ENCODE results near the gene GPRIN3. TPM values are rescaled to one million over a fixed set of nuclear protein-coding genes. Genes with fewer than 3 reads are reported as not detected.

Gene GPRIN3
- total RNA-seq, 2 donors from 2014 or later: 2.1 to 2.3 TPM

DNA sequence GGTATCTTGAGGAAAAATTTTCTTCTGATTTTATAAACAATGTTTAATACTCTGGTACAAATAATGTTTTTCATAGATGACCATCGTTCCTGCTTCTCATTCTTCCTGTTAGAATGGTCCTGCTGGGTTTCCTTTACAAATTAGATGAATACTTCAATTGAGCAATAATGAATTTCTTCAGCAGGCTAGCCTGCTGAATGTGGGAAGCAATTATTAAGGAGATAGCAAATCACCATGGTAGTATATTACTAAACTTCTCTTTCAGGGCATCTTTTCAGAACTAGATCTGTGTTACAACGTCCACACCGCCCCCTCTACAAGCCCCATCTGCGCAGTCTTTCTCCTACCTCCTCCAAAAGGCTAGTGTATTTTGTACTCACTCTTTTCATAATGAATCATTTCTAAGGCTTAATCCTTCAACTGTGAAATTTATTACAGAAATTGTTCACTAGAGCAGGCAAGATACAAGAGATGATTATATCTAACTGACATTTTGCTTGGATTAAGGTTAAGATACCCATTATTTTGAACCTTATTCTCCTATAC lies 38.4 kb downstream of the GPRIN3 start:
- no peak overlapping the region for H3K27ac ChIP-seq (ENCODE audit: low read depth, low read length)
- no peak overlapping the region for H3K4me3 Mint-ChIP-seq
- no peak overlapping the region for H3K9ac ChIP-seq (ENCODE audit: extremely low read depth, low read length, poor library complexity, severe bottlenecking)
- no peak for DNase-seq
- H3K27me3 Mint-ChIP-seq (ENCODE audit: insufficient read depth): no peaks in the 10 kb centered on the region
- no peaks in the 10 kb centered on the region for H3K9me3 Mint-ChIP-seq
- 93 to 100% methylated on average over 3 to 4 of the region's 4 CpGs for WGBS, 2 experiments (ENCODE audit: insufficient coverage in 1 of 2, insufficient read length in 1 of 2)
- H3K36me3 Mint-ChIP-seq (ENCODE audit: low read depth): no peaks in the 10 kb centered on the region
- no peak overlapping the region for H3K4me3 ChIP-seq (ENCODE audit: low read length)
- TF ChIP-seq, protein P1, sequence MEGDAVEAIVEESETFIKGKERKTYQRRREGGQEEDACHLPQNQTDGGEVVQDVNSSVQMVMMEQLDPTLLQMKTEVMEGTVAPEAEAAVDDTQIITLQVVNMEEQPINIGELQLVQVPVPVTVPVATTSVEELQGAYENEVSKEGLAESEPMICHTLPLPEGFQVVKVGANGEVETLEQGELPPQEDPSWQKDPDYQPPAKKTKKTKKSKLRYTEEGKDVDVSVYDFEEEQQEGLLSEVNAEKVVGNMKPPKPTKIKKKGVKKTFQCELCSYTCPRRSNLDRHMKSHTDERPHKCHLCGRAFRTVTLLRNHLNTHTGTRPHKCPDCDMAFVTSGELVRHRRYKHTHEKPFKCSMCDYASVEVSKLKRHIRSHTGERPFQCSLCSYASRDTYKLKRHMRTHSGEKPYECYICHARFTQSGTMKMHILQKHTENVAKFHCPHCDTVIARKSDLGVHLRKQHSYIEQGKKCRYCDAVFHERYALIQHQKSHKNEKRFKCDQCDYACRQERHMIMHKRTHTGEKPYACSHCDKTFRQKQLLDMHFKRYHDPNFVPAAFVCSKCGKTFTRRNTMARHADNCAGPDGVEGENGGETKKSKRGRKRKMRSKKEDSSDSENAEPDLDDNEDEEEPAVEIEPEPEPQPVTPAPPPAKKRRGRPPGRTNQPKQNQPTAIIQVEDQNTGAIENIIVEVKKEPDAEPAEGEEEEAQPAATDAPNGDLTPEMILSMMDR (conservative IDR thresholded peaks at IDR 0.05): no peak
- H3K36me3 ChIP-seq (ENCODE audit: control insufficient read depth, insufficient read depth, low read length): no peaks in the 10 kb centered on the region
- no peaks in the 10 kb centered on the region for H3K4me1 Mint-ChIP-seq
- no peaks in the 10 kb centered on the region for H3K9me3 ChIP-seq (ENCODE audit: control insufficient read depth, low read length)
- H3K27me3 ChIP-seq (ENCODE audit: control insufficient read depth, insufficient read depth, low read length, poor library complexity, severe bottlenecking): no peaks in the 10 kb centered on the region
- H3K27ac Mint-ChIP-seq: no peak overlapping the region
- H3K4me1 ChIP-seq (ENCODE audit: control insufficient read depth, insufficient read depth, low read length): no peaks in the 10 kb centered on the region

- Histone ChIP-seq H3K4me1 (ENCODE audit: control insufficient read depth, insufficient read depth, low read length) (no peaks in the 10 kb centered on the region), H3K36me3 (ENCODE audit: control insufficient read depth, insufficient read depth, low read length) (no peaks in the 10 kb centered on the region), H3K4me3 (ENCODE audit: low read length) (no peak overlapping the region), H3K27me3 (ENCODE audit: control insufficient read depth, insufficient read depth, low read length, poor library complexity, severe bottlenecking) (no peaks in the 10 kb centered on the region), H3K27ac (ENCODE audit: low read depth, low read length) (no peak overlapping the region), H3K9me3 (ENCODE audit: control insufficient read depth, low read length) (no peaks in the 10 kb centered on the region), H3K9ac (ENCODE audit: extremely low read depth, low read length, poor library complexity, severe bottlenecking) (no peak overlapping the region)
- no peak for DNase-seq
- TF ChIP-seq, protein P1 (conservative IDR thresholded peaks at IDR 0.05): no peak
- H3K9me3 Mint-ChIP-seq: no peaks in the 10 kb centered on the region
- 73 to 100% methylated on average over 1 to 2 of the region's 2 CpGs for WGBS, 2 experiments (ENCODE audit: insufficient coverage in 1 of 2, insufficient read length in 1 of 2)
- no peak overlapping the region for H3K4me3 Mint-ChIP-seq
- no peaks in the 10 kb centered on the region for H3K36me3 Mint-ChIP-seq (ENCODE audit: low read depth)
- no peaks in the 10 kb centered on the region for H3K27me3 Mint-ChIP-seq (ENCODE audit: insufficient read depth)
- H3K4me1 Mint-ChIP-seq: no peaks in the 10 kb centered on the region
- no peak overlapping the region for H3K27ac Mint-ChIP-seq
Observed at GRCh38 chr4:89268679-89269078, 38.9 kb downstream of the GPRIN3 start.

DNA sequence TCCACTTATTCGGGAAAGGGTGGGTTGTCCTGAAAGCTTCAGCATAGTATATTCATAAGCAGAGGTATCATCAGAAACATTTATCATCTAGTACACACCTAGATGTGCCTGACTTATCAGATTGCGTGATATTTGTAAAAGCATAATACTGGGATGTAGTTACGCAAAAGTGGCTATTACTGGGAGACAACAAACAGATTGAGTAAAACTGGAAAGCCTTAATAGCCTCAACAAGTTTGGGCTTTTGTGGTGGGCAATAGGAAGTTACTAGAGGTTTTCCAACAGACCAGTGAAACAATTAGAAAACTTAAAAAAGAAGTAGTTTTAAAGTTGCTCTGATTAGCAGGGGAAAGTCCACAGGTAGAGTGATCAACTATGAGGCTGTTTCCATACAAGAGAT lies 39.8 kb downstream of the GPRIN3 start:
- Mint-ChIP-seq H3K36me3 (ENCODE audit: low read depth) (no peaks in the 10 kb centered on the region), H3K4me3 (no peak overlapping the region), H3K9me3 (no peaks in the 10 kb centered on the region), H3K27me3 (ENCODE audit: insufficient read depth) (no peaks in the 10 kb centered on the region), H3K27ac (no peak overlapping the region), H3K4me1 (no peaks in the 10 kb centered on the region)
- Histone ChIP-seq H3K27ac (ENCODE audit: low read depth, low read length) (no peak overlapping the region), H3K36me3 (ENCODE audit: control insufficient read depth, insufficient read depth, low read length) (no peaks in the 10 kb centered on the region), H3K9ac (ENCODE audit: extremely low read depth, low read length, poor library complexity, severe bottlenecking) (no peak overlapping the region), H3K4me1 (ENCODE audit: control insufficient read depth, insufficient read depth, low read length) (no peaks in the 10 kb centered on the region), H3K27me3 (ENCODE audit: control insufficient read depth, insufficient read depth, low read length, poor library complexity, severe bottlenecking) (no peaks in the 10 kb centered on the region), H3K4me3 (ENCODE audit: low read length) (no peak overlapping the region), H3K9me3 (ENCODE audit: control insufficient read depth, low read length) (no peaks in the 10 kb centered on the region)
- DNase-seq: no peak
- TF ChIP-seq, protein P1 (conservative IDR thresholded peaks at IDR 0.05): no peak
- WGBS, 2 experiments (ENCODE audit: insufficient coverage in 1 of 2, insufficient read length in 1 of 2): 100% methylated on average over 2 to 3 of the region's 3 CpGs
